Stimulated activated CD4-positive, alpha-beta T cell treated with anti-CD3 and anti-CD28 coated beads, Interleukin-15, amount 100 ng/mL, for 24 hours (primary cell): ENCODE results near the gene ANGEL2.
"Not testable (repeated sequence)": the region's sequence is repeated elsewhere in the genome, so short reads cannot be mapped to it uniquely, and the experiment has no call there.

Source experiments
- DNase-seq: peaks from one replicate; pipeline ENCODE4 v3.0.0-alpha.2; 2020

The ANGEL2 gene

GRCh38 chr1:213017447-213018273 lies 2.0 kb upstream of the ANGEL2 start:
- DNase-seq, result no peak

GRCh38 chr1:213014642-213015041 lies 1.0 kb downstream of the ANGEL2 start:
- DNase-seq, result peak; percentile 14

- no peak for DNase-seq
These were observed 7.1 kb downstream of the ANGEL2 start for GRCh38 chr1:213008564-213008963.

GRCh38 chr1:213003256-213003655 lies 12.4 kb downstream of the ANGEL2 start:
- DNase-seq, result peak; percentile 18

- DNase-seq, result no peak
These were observed 20.7 kb downstream of the ANGEL2 start for GRCh38 chr1:212994926-212995325.

GRCh38 chr1:212993960-212994359 lies 21.7 kb downstream of the ANGEL2 start:
- not testable (repeated sequence) for DNase-seq

GRCh38 chr1:212990276-212990675 lies 25.4 kb downstream of the ANGEL2 start:
- no peak for DNase-seq

- DNase-seq, result no peak
These were observed 27.9 kb downstream of the ANGEL2 start for GRCh38 chr1:212987702-212988322.

GRCh38 chr1:212986551-212986950 lies 29.1 kb downstream of the ANGEL2 start:
- DNase-seq, result no peak

- no peak for DNase-seq
These were observed 31.0 kb downstream of the ANGEL2 start for GRCh38 chr1:212984522-212985291.

- no peak for DNase-seq
These were observed 32.2 kb downstream of the ANGEL2 start for GRCh38 chr1:212983482-212983881.

GRCh38 chr1:212982430-212983152 lies 33.1 kb downstream of the ANGEL2 start:
- DNase-seq, result no peak

- DNase-seq, result no peak
These were observed 33.9 kb downstream of the ANGEL2 start for GRCh38 chr1:212981571-212982328.

- DNase-seq, result no peak
These were observed 34.6 kb downstream of the ANGEL2 start for GRCh38 chr1:212981025-212981495.

GRCh38 chr1:212980123-212980785 lies 35.4 kb downstream of the ANGEL2 start:
- DNase-seq, result peak; percentile 7

- peak; percentile 63 for DNase-seq
These were observed 36.1 kb downstream of the ANGEL2 start for GRCh38 chr1:212979340-212980122.

- DNase-seq, result peak; percentile 22
These were observed 37.7 kb downstream of the ANGEL2 start for GRCh38 chr1:212977781-212978645.

GRCh38 chr1:212976586-212976985 lies 39.1 kb downstream of the ANGEL2 start:
- DNase-seq, result no peak

GRCh38 chr1:212975111-212975918 lies 40.4 kb downstream of the ANGEL2 start:
- no peak for DNase-seq
